ENCODE measurements around the gene LMBRD2.
"Not testable (repeated sequence)": the region's sequence is repeated elsewhere in the genome, so short reads cannot be mapped to it uniquely, and the experiment has no call there.

The LMBRD2 gene

GRCh38 chr5:36160617-36161016, 8.9 kb upstream of the LMBRD2 start:
- no peak for DNase-seq

GRCh38 chr5:36158144-36158543, 6.5 kb upstream of the LMBRD2 start:
- DNase-seq: no peak

- no peak for DNase-seq
Observed at GRCh38 chr5:36156619-36157018, 4.9 kb upstream of the LMBRD2 start.

- no peak for DNase-seq
Observed at GRCh38 chr5:36156121-36156601, 4.5 kb upstream of the LMBRD2 start.

- DNase-seq: no peak
Observed at GRCh38 chr5:36155291-36155690, 3.6 kb upstream of the LMBRD2 start.

GRCh38 chr5:36153726-36154125, 2.0 kb upstream of the LMBRD2 start:
- no peak for DNase-seq

GRCh38 chr5:36153298-36153677, 1.6 kb upstream of the LMBRD2 start:
- no peak for DNase-seq

GRCh38 chr5:36152324-36153297, 924 bp upstream of the LMBRD2 start:
- no peak for DNase-seq

GRCh38 chr5:36150676-36151433, 832 bp downstream of the LMBRD2 start:
- peak; percentile 28 for DNase-seq

GRCh38 chr5:36147681-36148080, 4.0 kb downstream of the LMBRD2 start:
- DNase-seq: no peak

GRCh38 chr5:36146390-36146789, 5.3 kb downstream of the LMBRD2 start:
- no peak for DNase-seq

- DNase-seq: no peak
Observed at GRCh38 chr5:36145311-36145710, 6.4 kb downstream of the LMBRD2 start.

GRCh38 chr5:36138900-36139683, 12.6 kb downstream of the LMBRD2 start:
- no peak for DNase-seq

- DNase-seq: no peak
Observed at GRCh38 chr5:36136581-36136980, 15.1 kb downstream of the LMBRD2 start.

GRCh38 chr5:36135988-36136387, 15.7 kb downstream of the LMBRD2 start:
- DNase-seq: no peak

GRCh38 chr5:36133009-36133408, 18.7 kb downstream of the LMBRD2 start:
- not testable (repeated sequence) for DNase-seq

GRCh38 chr5:36129666-36130065, 22.0 kb downstream of the LMBRD2 start:
- not testable (repeated sequence) for DNase-seq

GRCh38 chr5:36128795-36129194, 22.9 kb downstream of the LMBRD2 start:
- DNase-seq: no peak

- DNase-seq: no peak
Observed at GRCh38 chr5:36125868-36126267, 25.8 kb downstream of the LMBRD2 start.

- no peak for DNase-seq
Observed at GRCh38 chr5:36111238-36111637, 40.4 kb downstream of the LMBRD2 start.

GRCh38 chr5:36108758-36109460, 42.8 kb downstream of the LMBRD2 start:
- no peak for DNase-seq

GRCh38 chr5:36105819-36106218, 45.9 kb downstream of the LMBRD2 start:
- DNase-seq: no peak
